Endothelial cell of umbilical vein (primary cell): Measurements from ENCODE around the gene ANXA11. TPM values are rescaled to one million over a fixed set of nuclear protein-coding genes. Genes with fewer than 3 reads are reported as not detected.

Source experiments
- BruUV-seq: library from RNA; stranded (reverse); fragments of 400-500 nt; replicated peaks from 2 replicates; lab custom pipeline; 2021; lab: Mats Ljungman, UMichigan
- CTCF ChIA-PET: fragments of 300-600, 350-600 bp; sonication (Branson Sonifier 250); formaldehyde crosslinking; loops from one replicate; lab custom pipeline; 2021; ENCODE audit warnings: antibody characterized with exemption, inconsistent platforms; lab: Charles Lee
- POLR2A ChIA-PET: fragments of 300-600, 350-600 bp; sonication (Branson Sonifier 250); formaldehyde crosslinking; loops from one replicate; lab custom pipeline; 2021; ENCODE audit warnings: antibody characterized with exemption, inconsistent platforms; lab: Charles Lee
- DNase-seq: peaks from one replicate; pipeline ENCODE4 v3.0.0-alpha.2; 2011; ENCODE audit warnings: low read depth, low spot score
- FAIRE-seq: peaks from 2 replicates; lab custom pipeline; 2011; peaks lifted over from hg19 to GRCh38; lab: Jason Lieb, UNC
- H2AFZ ChIP-seq: 2 replicates; pipeline ENCODE4 v1.6.0; 2012; ENCODE audit warnings: low read depth, low read length, control low read depth, inconsistent platforms
- H3K27ac ChIP-seq: 2 replicates; pipeline ENCODE4 v1.5.1; 2011; ENCODE audit warnings: low read depth, mild to moderate bottlenecking, control low read depth, low read length, moderate library complexity; ENCODE audit not compliant: insufficient read depth
- H3K27me3 ChIP-seq, 2 experiments: 2 replicates each; pipeline versions ENCODE4 v1.6.0 to v1.6.1; 2011; ENCODE audit warnings: low read length in 2 of 2, mixed read lengths in 1 of 2; ENCODE audit not compliant: control insufficient read depth in 2 of 2, insufficient read depth in 2 of 2
- H3K36me3 ChIP-seq, 2 experiments: 2 replicates in 1 of 2; 3 replicates in 1 of 2; pipeline ENCODE4 v1.5.1; 2011; ENCODE audit warnings: low read length in 2 of 2, mild to moderate bottlenecking in 1 of 2, moderate library complexity in 1 of 2; ENCODE audit not compliant: control insufficient read depth in 2 of 2, insufficient read depth in 2 of 2; ENCODE audit errors: extremely low read depth in 1 of 2
- H3K4me1 ChIP-seq: 3 replicates; pipeline ENCODE4 v1.5.1; 2011; ENCODE audit warnings: mild to moderate bottlenecking, low read length; ENCODE audit not compliant: control insufficient read depth, insufficient read depth; ENCODE audit errors: extremely low read depth
- H3K4me2 ChIP-seq: 2 replicates; pipeline ENCODE4 v1.6.1; 2011; ENCODE audit warnings: low read length, control low read depth, mixed read lengths; ENCODE audit not compliant: insufficient read depth
- H3K4me3 ChIP-seq, 3 experiments: fragments of 200-600 bp in 1 of 3; sonication (generic), shearing (Covaris generic) in 1 of 3; replicated peaks in 1 of 3; 2 replicates each; pipeline ENCODE4 v1.5.1; 2011 to 2016; ENCODE audit warnings: control low read depth in 3 of 3, low read length in 3 of 3, mild to moderate bottlenecking in 2 of 3, inconsistent platforms in 1 of 3, low read depth in 1 of 3, moderate library complexity in 1 of 3; ENCODE audit not compliant: insufficient read depth in 1 of 3
- H3K79me2 ChIP-seq: 2 replicates; pipeline ENCODE4 v1.6.0; 2012; ENCODE audit warnings: low read length, inconsistent platforms; ENCODE audit not compliant: control insufficient read depth, insufficient read depth
- H3K9ac ChIP-seq: replicated peaks from 2 replicates; pipeline ENCODE3; 2011; ENCODE audit warnings: low read length, control low read depth; ENCODE audit not compliant: insufficient read depth; ENCODE audit errors: extremely low read depth
- H3K9me1 ChIP-seq: replicated peaks from 3 replicates; pipeline ENCODE4 v1.6.0; 2011; ENCODE audit warnings: mild to moderate bottlenecking, low read length; ENCODE audit not compliant: control insufficient read depth, insufficient read depth; ENCODE audit errors: extremely low read depth
- H3K9me3 ChIP-seq: replicated peaks from 2 replicates; pipeline ENCODE4 v1.5.1; 2012; ENCODE audit warnings: low read length, inconsistent platforms; ENCODE audit not compliant: control insufficient read depth, insufficient read depth
- H4K20me1 ChIP-seq: replicated peaks from 2 replicates; pipeline ENCODE3; 2011; ENCODE audit warnings: mild to moderate bottlenecking, low read length; ENCODE audit not compliant: control insufficient read depth, insufficient read depth; ENCODE audit errors: extremely low read depth
- EZH2 ChIP-seq: IDR thresholded peaks from 2 replicates; pipeline ENCODE4 v1.6.1; 2012; ENCODE audit warnings: borderline replicate concordance, low read depth, mild to moderate bottlenecking, moderate library complexity, low read length, inconsistent platforms; ENCODE audit not compliant: severe bottlenecking
- FOS ChIP-seq: IDR thresholded peaks from 2 replicates; pipeline ENCODE4 v1.6.1; 2011; ENCODE audit warnings: mild to moderate bottlenecking, low read length, moderate library complexity, borderline replicate concordance; ENCODE audit not compliant: insufficient read depth
- GATA2 ChIP-seq: IDR thresholded peaks from 2 replicates; pipeline ENCODE4 v1.7.0; 2011; ENCODE audit warnings: low read depth, mild to moderate bottlenecking, moderate library complexity, mixed read lengths, low read length; ENCODE audit not compliant: insufficient read length, insufficient read depth
- JUN ChIP-seq: IDR thresholded peaks from 2 replicates; pipeline ENCODE4 v1.6.1; 2011; ENCODE audit warnings: borderline replicate concordance, low read depth; ENCODE audit not compliant: insufficient read length, insufficient read depth
- MYC ChIP-seq: IDR thresholded peaks from one replicate; pipeline ENCODE4 v1.6.1; 2011; ENCODE audit warnings: mild to moderate bottlenecking, low read depth, low read length
- POLR2A ChIP-seq: IDR thresholded peaks from 2 replicates; pipeline ENCODE4 v1.6.1; 2012; ENCODE audit warnings: low read depth, mild to moderate bottlenecking, control low read depth, low read length
- POLR2AphosphoS5 ChIP-seq: IDR thresholded peaks from 2 replicates; pipeline ENCODE4 v1.6.1; 2012; ENCODE audit warnings: low read depth, mild to moderate bottlenecking, control low read depth, low read length, moderate library complexity; ENCODE audit not compliant: insufficient read depth
- dilution Hi-C: fragments of 300-500 bp; cut with MboI; formaldehyde crosslinking; loops from one replicate; pipeline ENCODE4 v1.15.0; 2019; ENCODE audit warnings: low sequenced_read_pairs; ENCODE audit not compliant: extremely low pct_ligation_motif_present
- intact Hi-C: fragments of 100-400 bp; cut with micrococcal nuclease; formaldehyde crosslinking; loops from one replicate; pipeline ENCODE4 v1.10.0; 2022
- polyA plus RNA-seq, 4 experiments: library from polyadenylated mRNA; depleted of rRNA in 3 of 4; stranded (reverse) in 3 of 4; unstranded in 1 of 4; fragments of >200 nt; gene quantifications; 2 replicates each; pipeline versions ENCODE4 v1.2.1 to v1.2.3, GENCODE V29; 2011 to 2012; ENCODE audit warnings: missing spikeins in 1 of 4
- total RNA-seq: library from RNA; stranded (reverse); gene quantifications from 2 replicates; pipeline ENCODE4 v1.2.3, GENCODE V29; 2021
- TF ChIP-seq, protein P1 (sequence below), 2 donors: IDR thresholded peaks; 1 replicate in 1 of 2; 2 replicates in 1 of 2; pipeline ENCODE4 v1.5.1; 2011; ENCODE audit warnings: low read length in 2 of 2, mild to moderate bottlenecking in 2 of 2, moderate library complexity in 2 of 2, control low read depth in 1 of 2, inconsistent platforms in 1 of 2, low read depth in 1 of 2; ENCODE audit not compliant: insufficient read depth in 1 of 2; ENCODE audit errors: extremely low read depth in 1 of 2
- TF ChIP-seq, protein P2 (sequence below): IDR thresholded peaks from 2 replicates; pipeline ENCODE4 v1.6.1; 2011; ENCODE audit not compliant: insufficient read depth, insufficient read length

ANXA11 gene
- total and polyA plus RNA-seq, 2 donors (not counting 3 experiments of a cell fraction or from before 2014, with no cell fraction given) = 59.2 to 143 TPM

DNA sequence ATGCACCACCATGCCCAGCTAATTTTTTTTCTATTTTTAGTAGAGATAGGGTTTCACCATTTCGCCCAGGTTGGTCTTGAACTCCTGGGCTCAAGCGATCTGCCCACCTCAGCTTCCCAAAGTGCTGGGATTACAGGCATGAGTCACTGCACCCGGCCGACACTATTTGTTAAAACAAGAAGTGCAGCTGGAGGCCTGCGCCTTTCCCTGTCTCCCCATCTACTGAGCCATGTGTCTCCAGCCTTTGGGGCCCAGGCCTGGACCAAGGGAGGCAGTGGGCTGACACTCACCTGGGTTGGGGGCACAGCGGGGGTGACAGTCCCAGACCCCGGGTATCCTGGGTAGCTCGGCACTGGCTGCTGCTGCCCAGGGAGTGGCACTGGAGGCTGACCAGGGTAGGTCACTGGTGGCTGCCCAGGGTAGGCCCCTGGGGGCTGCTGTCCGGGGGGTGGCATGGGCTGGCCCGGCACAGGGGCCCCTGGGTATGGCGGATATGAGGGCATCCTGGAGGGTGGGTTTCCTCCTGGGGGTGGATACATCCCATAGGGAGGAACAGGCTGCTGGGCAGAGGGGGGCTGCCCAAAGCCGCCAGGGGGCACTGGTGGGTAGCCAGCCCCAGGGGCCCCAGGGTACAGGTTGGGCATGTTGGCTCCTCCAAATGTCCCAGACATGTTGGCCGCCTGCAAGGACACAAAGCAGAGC, 36.5 kb downstream of the ANXA11 start:
- Histone ChIP-seq H3K27me3 (no peaks in the 10 kb centered on the region), H3K4me1 (peaks cover 24% of the 10 kb centered on the region), H3K4me2 (no peak overlapping the region), H3K4me3 (no peak overlapping the region), H3K79me2 (no peaks in the 10 kb centered on the region), H3K27ac (no peak overlapping the region), H2AFZ (no peak overlapping the region), H3K9me3 (no peaks in the 10 kb centered on the region), H3K36me3 (peaks cover 0 to 4% of the 10 kb centered on the region in 2 experiments), H4K20me1 (no peaks in the 10 kb centered on the region), H3K9ac (no peak overlapping the region), H3K9me1 (no peaks in the 10 kb centered on the region)
- TF ChIP-seq GATA2 (no peak), JUN (no peak), MYC (no peak)
- TF ChIP-seq, protein P1, sequence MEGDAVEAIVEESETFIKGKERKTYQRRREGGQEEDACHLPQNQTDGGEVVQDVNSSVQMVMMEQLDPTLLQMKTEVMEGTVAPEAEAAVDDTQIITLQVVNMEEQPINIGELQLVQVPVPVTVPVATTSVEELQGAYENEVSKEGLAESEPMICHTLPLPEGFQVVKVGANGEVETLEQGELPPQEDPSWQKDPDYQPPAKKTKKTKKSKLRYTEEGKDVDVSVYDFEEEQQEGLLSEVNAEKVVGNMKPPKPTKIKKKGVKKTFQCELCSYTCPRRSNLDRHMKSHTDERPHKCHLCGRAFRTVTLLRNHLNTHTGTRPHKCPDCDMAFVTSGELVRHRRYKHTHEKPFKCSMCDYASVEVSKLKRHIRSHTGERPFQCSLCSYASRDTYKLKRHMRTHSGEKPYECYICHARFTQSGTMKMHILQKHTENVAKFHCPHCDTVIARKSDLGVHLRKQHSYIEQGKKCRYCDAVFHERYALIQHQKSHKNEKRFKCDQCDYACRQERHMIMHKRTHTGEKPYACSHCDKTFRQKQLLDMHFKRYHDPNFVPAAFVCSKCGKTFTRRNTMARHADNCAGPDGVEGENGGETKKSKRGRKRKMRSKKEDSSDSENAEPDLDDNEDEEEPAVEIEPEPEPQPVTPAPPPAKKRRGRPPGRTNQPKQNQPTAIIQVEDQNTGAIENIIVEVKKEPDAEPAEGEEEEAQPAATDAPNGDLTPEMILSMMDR (IDR thresholded peaks at IDR 0.05; ENCODE audit: extremely low read depth in 1 of 2, insufficient read depth in 1 of 2, low read depth in 1 of 2, low read length in 2 of 2) = peak; percentile 7 to 45
- ChIA-PET CTCF (interaction anchor here (1.4 to 2.7 kb wide), 3 partner anchors 23 to 54 kb away, joined by 5 to 11 read pairs (median 5); no protein-coding TSS in a partner anchor), POLR2A (no interaction called here)
- dilution Hi-C loops (no loop called here), intact Hi-C loops (no loop called here)
- no TSS peak for BruUV-seq
- no peak for FAIRE-seq
- DNase-seq = no peak

DNA sequence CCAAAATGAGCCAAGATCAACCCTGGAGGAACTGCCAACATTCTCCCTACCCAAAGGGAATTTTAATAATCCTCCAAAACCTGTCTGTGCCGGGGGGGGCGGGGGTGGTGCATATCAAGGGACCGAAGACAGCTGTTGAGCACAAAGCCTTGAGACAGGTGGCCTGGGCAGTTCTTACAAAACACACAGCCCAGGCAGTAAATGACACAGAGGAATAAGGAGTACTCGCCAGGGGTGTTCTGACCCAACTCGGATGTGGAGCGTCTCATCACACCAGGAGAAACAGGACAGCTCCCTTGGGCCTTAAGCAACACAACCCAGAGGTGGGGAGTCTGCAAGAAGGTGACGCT, 37.2 kb downstream of the ANXA11 start:
- Histone ChIP-seq H2AFZ (no peak overlapping the region), H3K4me1 (peaks cover 29% of the 10 kb centered on the region)
- CTCF ChIA-PET = interaction anchor here (1.4 to 2.7 kb wide), 3 partner anchors 23 to 55 kb away, joined by 5 to 11 read pairs (median 5); no protein-coding TSS in a partner anchor

More for the DNA sequence above, 37.2 kb downstream of the ANXA11 start:
- Histone ChIP-seq H4K20me1 (no peaks in the 10 kb centered on the region), H3K4me2 (no peak overlapping the region), H3K27me3 (no peaks in the 10 kb centered on the region), H3K9ac (no peak overlapping the region), H3K27ac (no peak overlapping the region), H3K36me3 (peaks cover 0 to 6% of the 10 kb centered on the region in 2 experiments), H3K9me1 (no peaks in the 10 kb centered on the region), H3K79me2 (no peaks in the 10 kb centered on the region), H3K4me3 (no peak overlapping the region), H3K9me3 (no peaks in the 10 kb centered on the region)
- no peak for TF ChIP-seq POLR2AphosphoS5
- no peak for TF ChIP-seq MYC
- no peak for TF ChIP-seq EZH2
- no peak for TF ChIP-seq GATA2
- no peak for TF ChIP-seq POLR2A
- TF ChIP-seq, protein P1 (IDR thresholded peaks at IDR 0.05; ENCODE audit: extremely low read depth in 1 of 2, insufficient read depth in 1 of 2, low read depth in 1 of 2, low read length in 2 of 2) = no peak
- no peak for TF ChIP-seq FOS
- TF ChIP-seq JUN = no peak
- TF ChIP-seq, protein P2, sequence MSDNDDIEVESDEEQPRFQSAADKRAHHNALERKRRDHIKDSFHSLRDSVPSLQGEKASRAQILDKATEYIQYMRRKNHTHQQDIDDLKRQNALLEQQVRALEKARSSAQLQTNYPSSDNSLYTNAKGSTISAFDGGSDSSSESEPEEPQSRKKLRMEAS = no peak
- FAIRE-seq (no peak), DNase-seq (no peak)
- BruUV-seq = no TSS peak
- dilution Hi-C loops = no loop called here
- intact Hi-C loops = no loop called here
- POLR2A ChIA-PET = no interaction called here
